Testis (tissue), 3 donors: ENCODE measurements around the gene PEX10. TPM values are rescaled to one million over a fixed set of nuclear protein-coding genes. Genes with fewer than 3 reads are reported as not detected.

Experiments
- DNase-seq: peaks from one replicate; pipeline ENCODE4 v3.0.0-alpha.2; 2019
- H3K27ac ChIP-seq, 2 donors: fragments of 200-600 bp; sonication (generic); one replicate each; pipeline ENCODE4 v1.5.1; 2019
- H3K27me3 ChIP-seq: fragments of 200-600 bp; sonication (generic); one replicate; pipeline ENCODE4 v1.5.1; 2019
- H3K36me3 ChIP-seq: fragments of 200-600 bp; sonication (generic); one replicate; pipeline ENCODE4 v1.5.1; 2017; ENCODE audit warnings: low read depth; ENCODE audit errors: missing control alignments
- H3K4me1 ChIP-seq: fragments of 200-600 bp; sonication (generic); one replicate; pipeline ENCODE4 v1.5.1; 2019
- H3K4me3 ChIP-seq, 2 donors: fragments of 200-600 bp; sonication (generic); one replicate each; pipeline ENCODE4 v1.5.1; 2017 to 2019
- H3K9me3 ChIP-seq: fragments of 200-600 bp; sonication (generic); one replicate; pipeline ENCODE4 v1.5.1; 2017
- CTCF ChIP-seq, 3 experiments: fragments of 450-650 bp in 2 of 3; fragments of 200-600 bp in 1 of 3; sonication (generic) in 1 of 3; IDR thresholded peaks; one replicate each; pipeline ENCODE4 v1.5.1; 2016 to 2019; ENCODE audit warnings: antibody characterized with exemption in 3 of 3, mild to moderate bottlenecking in 2 of 3, moderate library complexity in 1 of 3
- POLR2A ChIP-seq: fragments of 450-650 bp; IDR thresholded peaks from one replicate; pipeline ENCODE4 v1.6.1; 2017; ENCODE audit warnings: antibody characterized with exemption, mild to moderate bottlenecking, moderate library complexity
- WGBS, 2 donors: methylation state at CpG; one replicate each; pipeline ENCODE4 v1.1.5; 2018; 5-methylcytosine and 5-hydroxymethylcytosine counted together
- intact Hi-C: fragments of 100-400 bp; cut with DNase I; formaldehyde crosslinking; loops from one replicate; pipeline ENCODE4 v1.15.1; 2023; ENCODE audit warnings: low total_unique reads
- polyA plus RNA-seq: library from polyadenylated mRNA; stranded (reverse); fragments of 350-450 nt; fragmentation: Illumina TruSeq; extraction: RNeasy Lipid Tissue Mini Kit (QIAGEN cat#74804); gene quantifications from one replicate; pipeline ENCODE4 v1.2.3, GENCODE V29; 2014; ENCODE audit warnings: low read depth, low replicate concordance; ENCODE audit not compliant: insufficient read depth
- total RNA-seq, 2 donors: library from RNA; depleted of rRNA; stranded (reverse); fragments of >200 nt; gene quantifications; one replicate each; pipeline ENCODE4 v1.2.3, GENCODE V29; 2016

The PEX10 gene
- total and polyA plus RNA-seq, 3 donors from 2014 or later, result 49.5 to 52.8 (median 50.4) TPM

GRCh38 chr1:2376261-2376741 lies 36.1 kb downstream of the PEX10 start:
- no peaks in the 10 kb centered on the region for H3K9me3 ChIP-seq
- no peak for TF ChIP-seq POLR2A
- no peak for TF ChIP-seq CTCF (IDR thresholded peaks at IDR 0.05)
- DNase-seq, result no peak
- no peak overlapping the region for H3K27ac ChIP-seq
- 90 to 92% methylated on average over 6 to 23 of the region's 23 CpGs for WGBS, 2 donors
- no peaks in the 10 kb centered on the region for H3K27me3 ChIP-seq
- H3K4me1 ChIP-seq, result peaks cover 8% of the 10 kb centered on the region
- H3K36me3 ChIP-seq, result no peaks in the 10 kb centered on the region
- intact Hi-C loops, result no loop called here
- H3K4me3 ChIP-seq, result no peak overlapping the region

GRCh38 chr1:2375923-2376260 lies 36.5 kb downstream of the PEX10 start:
- Histone ChIP-seq H3K27ac (no peak overlapping the region), H3K36me3 (no peaks in the 10 kb centered on the region), H3K4me3 (no peak overlapping the region), H3K9me3 (no peaks in the 10 kb centered on the region), H3K4me1 (peaks cover 4% of the 10 kb centered on the region), H3K27me3 (no peaks in the 10 kb centered on the region)
- intact Hi-C loops, result no loop called here
- TF ChIP-seq POLR2A (no peak), CTCF (IDR thresholded peaks at IDR 0.05) (no peak)
- no peak for DNase-seq
- WGBS, 2 donors, result 93 to 94% methylated on average over 7 of the region's 7 CpGs

- H3K4me1 ChIP-seq, result no peaks in the 10 kb centered on the region
- no peaks in the 10 kb centered on the region for H3K36me3 ChIP-seq
- H3K27ac ChIP-seq, result no peak overlapping the region
- no peaks in the 10 kb centered on the region for H3K9me3 ChIP-seq
- DNase-seq, result no peak
- intact Hi-C loops, result no loop called here
- no peaks in the 10 kb centered on the region for H3K27me3 ChIP-seq
- TF ChIP-seq POLR2A, result no peak
- TF ChIP-seq CTCF (IDR thresholded peaks at IDR 0.05), result no peak
- no peak overlapping the region for H3K4me3 ChIP-seq
- WGBS, 2 donors, result 88% methylated on average over 12 to 17 of the region's 23 CpGs
Measured at GRCh38 chr1:2375246-2375922, 37.0 kb downstream of the PEX10 start.

GRCh38 chr1:2374252-2375155 lies 37.9 kb downstream of the PEX10 start:
- TF ChIP-seq CTCF (IDR thresholded peaks at IDR 0.05) (no peak), POLR2A (no peak)
- Histone ChIP-seq H3K4me1 (no peaks in the 10 kb centered on the region), H3K4me3 (no peak overlapping the region), H3K9me3 (no peaks in the 10 kb centered on the region), H3K27me3 (no peaks in the 10 kb centered on the region), H3K27ac (no peak overlapping the region), H3K36me3 (no peaks in the 10 kb centered on the region)
- intact Hi-C loops, result no loop called here
- DNase-seq, result no peak
- 80 to 87% methylated on average over 17 of the region's 17 CpGs for WGBS, 2 donors
